ENCODE results near the gene EFNA5. TPM values are rescaled to one million over a fixed set of nuclear protein-coding genes. Genes with fewer than 3 reads are reported as not detected.

The EFNA5 gene
- total RNA-seq, 4 donors from 2014 or later = 1.2 to 22.7 (median 9.4) TPM

- DNase-seq = no peak
- intact Hi-C loops (cut with DNase I; ENCODE audit: low total_unique reads) = no loop called here
- TF ChIP-seq POLR2A (IDR thresholded peaks at IDR 0.05) = no peak
- TF ChIP-seq, protein P1, sequence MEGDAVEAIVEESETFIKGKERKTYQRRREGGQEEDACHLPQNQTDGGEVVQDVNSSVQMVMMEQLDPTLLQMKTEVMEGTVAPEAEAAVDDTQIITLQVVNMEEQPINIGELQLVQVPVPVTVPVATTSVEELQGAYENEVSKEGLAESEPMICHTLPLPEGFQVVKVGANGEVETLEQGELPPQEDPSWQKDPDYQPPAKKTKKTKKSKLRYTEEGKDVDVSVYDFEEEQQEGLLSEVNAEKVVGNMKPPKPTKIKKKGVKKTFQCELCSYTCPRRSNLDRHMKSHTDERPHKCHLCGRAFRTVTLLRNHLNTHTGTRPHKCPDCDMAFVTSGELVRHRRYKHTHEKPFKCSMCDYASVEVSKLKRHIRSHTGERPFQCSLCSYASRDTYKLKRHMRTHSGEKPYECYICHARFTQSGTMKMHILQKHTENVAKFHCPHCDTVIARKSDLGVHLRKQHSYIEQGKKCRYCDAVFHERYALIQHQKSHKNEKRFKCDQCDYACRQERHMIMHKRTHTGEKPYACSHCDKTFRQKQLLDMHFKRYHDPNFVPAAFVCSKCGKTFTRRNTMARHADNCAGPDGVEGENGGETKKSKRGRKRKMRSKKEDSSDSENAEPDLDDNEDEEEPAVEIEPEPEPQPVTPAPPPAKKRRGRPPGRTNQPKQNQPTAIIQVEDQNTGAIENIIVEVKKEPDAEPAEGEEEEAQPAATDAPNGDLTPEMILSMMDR (IDR thresholded peaks at IDR 0.05) = no peak
Measured at GRCh38 chr5:107616213-107616612, 54.5 kb downstream of the EFNA5 start.

DNA sequence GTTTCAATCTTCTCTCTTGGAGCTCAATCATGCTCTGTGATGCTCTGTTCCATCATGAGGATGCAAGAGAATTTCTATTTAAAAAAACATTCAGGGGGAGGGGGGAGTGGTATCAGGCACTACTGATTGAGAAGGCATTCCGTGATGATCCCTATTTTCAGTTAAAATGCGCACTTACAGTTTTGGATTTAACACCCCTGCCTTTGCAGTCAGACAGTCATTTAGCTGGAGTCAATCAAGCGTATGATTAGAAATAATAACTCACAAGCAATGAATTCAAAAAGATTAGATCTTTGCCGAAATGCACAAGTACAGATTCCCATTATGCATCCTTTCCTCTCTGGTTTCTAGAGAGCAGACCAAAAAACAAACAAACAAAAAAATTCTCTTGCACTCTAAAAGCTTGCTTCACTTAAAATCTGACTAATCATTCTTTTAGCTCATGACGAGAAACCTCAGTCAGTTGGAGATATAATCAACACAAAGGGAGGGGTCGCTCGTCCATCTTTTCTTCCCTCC is 55.4 kb downstream of the EFNA5 start:
- Histone ChIP-seq H3K27ac (no peak overlapping the region), H3K27me3 (no peaks in the 10 kb centered on the region), H3K4me1 (no peaks in the 10 kb centered on the region), H3K9me3 (no peaks in the 10 kb centered on the region), H3K36me3 (no peaks in the 10 kb centered on the region), H3K4me3 (no peak overlapping the region)
- DNase-seq = no peak
- no peak for TF ChIP-seq POLR2A (IDR thresholded peaks at IDR 0.05)
- TF ChIP-seq, protein P1 (IDR thresholded peaks at IDR 0.05) = no peak
- intact Hi-C loops (cut with DNase I; ENCODE audit: low total_unique reads) = no loop called here

More at GRCh38 chr5:107616213-107616612, 54.5 kb downstream of the EFNA5 start:
- no peaks in the 10 kb centered on the region for H3K4me1 ChIP-seq
- H3K4me3 ChIP-seq = no peak overlapping the region
- no peaks in the 10 kb centered on the region for H3K36me3 ChIP-seq
- H3K9me3 ChIP-seq = no peaks in the 10 kb centered on the region
- H3K27ac ChIP-seq = no peak overlapping the region
- H3K27me3 ChIP-seq = no peaks in the 10 kb centered on the region

GRCh38 chr5:107612541-107612940 is 58.2 kb downstream of the EFNA5 start:
- no peak overlapping the region for H3K4me3 ChIP-seq
- H3K36me3 ChIP-seq = no peaks in the 10 kb centered on the region
- no peaks in the 10 kb centered on the region for H3K4me1 ChIP-seq
- no peak for DNase-seq
- intact Hi-C loops (cut with DNase I; ENCODE audit: low total_unique reads) = no loop called here
- no peak overlapping the region for H3K27ac ChIP-seq
- no peaks in the 10 kb centered on the region for H3K27me3 ChIP-seq
- TF ChIP-seq, protein P1 (IDR thresholded peaks at IDR 0.05) = no peak
- no peak for TF ChIP-seq POLR2A (IDR thresholded peaks at IDR 0.05)
- H3K9me3 ChIP-seq = no peaks in the 10 kb centered on the region

DNA sequence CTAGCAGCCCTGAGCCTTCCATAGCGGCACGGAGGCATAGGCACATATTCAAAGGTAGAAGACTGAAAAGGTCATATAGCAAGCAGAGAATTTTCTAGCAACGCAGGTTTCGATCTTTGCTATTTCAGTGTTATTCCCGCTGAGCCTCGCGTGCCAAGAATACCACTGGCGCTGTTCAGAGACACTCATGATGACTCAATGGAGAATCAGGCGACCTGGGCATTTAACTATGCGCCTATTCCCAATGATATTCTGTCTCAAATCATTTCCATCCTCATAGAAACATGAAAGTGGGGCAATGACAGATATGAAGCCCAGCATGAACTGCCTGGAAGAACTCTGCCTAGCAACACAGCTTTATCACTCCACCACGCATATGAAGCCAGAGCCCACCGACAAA is 59.9 kb downstream of the EFNA5 start:
- intact Hi-C loops (cut with DNase I; ENCODE audit: low total_unique reads) = no loop called here
- Histone ChIP-seq H3K4me3 (no peak overlapping the region), H3K36me3 (no peaks in the 10 kb centered on the region), H3K27ac (no peak overlapping the region), H3K27me3 (no peaks in the 10 kb centered on the region), H3K9me3 (no peaks in the 10 kb centered on the region), H3K4me1 (no peaks in the 10 kb centered on the region)
- DNase-seq = no peak
- TF ChIP-seq, protein P1 (IDR thresholded peaks at IDR 0.05) = no peak
- TF ChIP-seq POLR2A (IDR thresholded peaks at IDR 0.05) = no peak

DNA sequence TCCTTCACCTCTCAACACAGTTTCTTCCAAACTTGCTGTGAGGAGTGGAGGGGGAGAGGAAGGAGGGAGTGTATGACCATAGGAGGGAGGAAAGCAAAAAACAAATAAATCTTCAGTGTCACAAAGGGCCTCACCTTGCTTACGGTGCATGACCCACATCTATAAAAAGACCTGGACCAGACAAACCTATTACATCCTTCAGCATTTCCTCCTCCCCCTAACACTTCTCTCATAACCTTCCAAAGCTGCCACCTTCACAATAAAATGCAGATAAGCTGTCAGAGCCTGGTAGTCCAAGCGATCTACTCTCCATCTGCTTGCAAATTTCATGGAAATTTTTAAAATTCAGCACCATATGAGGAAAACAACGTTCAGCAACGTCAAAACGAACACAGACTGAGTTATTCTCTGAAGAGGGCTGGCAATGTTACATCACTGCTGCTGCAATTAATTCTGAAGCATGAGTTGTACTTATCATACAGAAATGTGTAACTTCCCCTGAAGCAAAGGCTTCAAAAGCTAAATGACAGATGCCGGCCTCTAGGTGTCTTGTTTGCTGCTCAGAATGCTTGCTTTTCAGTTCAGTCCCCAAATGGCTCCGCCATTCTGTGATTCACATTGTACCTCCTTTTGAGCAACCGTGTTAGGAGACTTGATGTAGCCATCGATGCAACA is 62.9 kb downstream of the EFNA5 start:
- Histone ChIP-seq H3K36me3 (no peaks in the 10 kb centered on the region), H3K4me3 (no peak overlapping the region), H3K9me3 (no peaks in the 10 kb centered on the region), H3K27me3 (no peaks in the 10 kb centered on the region), H3K27ac (no peak overlapping the region), H3K4me1 (no peaks in the 10 kb centered on the region)
- intact Hi-C loops (cut with DNase I; ENCODE audit: low total_unique reads) = no loop called here
- TF ChIP-seq POLR2A (IDR thresholded peaks at IDR 0.05) = no peak
- TF ChIP-seq, protein P1 (IDR thresholded peaks at IDR 0.05) = no peak
- no peak for DNase-seq

Measured in uterus (tissue), 4 donors.